Measurements from ENCODE around the gene KIF17.

GRCh38 chr1:20723537-20724363 lies 5.9 kb upstream of the KIF17 start:
- no peak for TF ChIP-seq CTCF (IDR thresholded peaks at IDR 0.05)
- no peak for TF ChIP-seq NRF1 (IDR thresholded peaks at IDR 0.05; ENCODE audit: low read depth, low read length)
- no peak for TF ChIP-seq POLR2AphosphoS5 (IDR thresholded peaks at IDR 0.05; ENCODE audit: low read depth, low read length)
- no peak for TF ChIP-seq REST (IDR thresholded peaks at IDR 0.05; ENCODE audit: low read depth, low read length)
- TF ChIP-seq FOXM1 (IDR thresholded peaks at IDR 0.05; ENCODE audit: low read depth): no peak
- no peak for TF ChIP-seq GATA2 (CRISPR knock-in tag; IDR thresholded peaks at IDR 0.05)
- TF ChIP-seq EZH2phosphoT487 (IDR thresholded peaks at IDR 0.05; ENCODE audit: borderline replicate concordance, low read depth): no peak
- TF ChIP-seq MXI1 (IDR thresholded peaks at IDR 0.05; ENCODE audit: low read depth, low read length): no peak
- no peak for TF ChIP-seq ZBTB33 (IDR thresholded peaks at IDR 0.05; ENCODE audit: borderline replicate concordance, low read depth)
- TF ChIP-seq NFIC (IDR thresholded peaks at IDR 0.05; ENCODE audit: borderline replicate concordance): no peak
- no peak for TF ChIP-seq SMC3 (IDR thresholded peaks at IDR 0.05; ENCODE audit: low read depth, low read length)

Measured in SK-N-SH (cell line).